Gastrocnemius medialis (tissue), 4 donors: ENCODE data around the gene TMEM176B.

ENCODE experiments used
- CTCF ChIP-seq, 5 experiments: fragments of 450-650 bp in 3 of 5; fragments of 200-600 bp in 2 of 5; sonication (generic) in 2 of 5; IDR thresholded peaks in 4 of 5; conservative IDR thresholded peaks in 1 of 5; 1 replicate in 4 of 5; 2 replicates in 1 of 5; pipeline ENCODE4 v1.5.1; 2016 to 2019; ENCODE audit warnings: antibody characterized with exemption in 5 of 5, mild to moderate bottlenecking in 3 of 5, moderate library complexity in 3 of 5
- POLR2A ChIP-seq, 2 donors: fragments of 450-650 bp; IDR thresholded peaks; one replicate each; pipeline ENCODE4 v1.6.1; 2017; ENCODE audit warnings: antibody characterized with exemption in 2 of 2, mild to moderate bottlenecking in 2 of 2, moderate library complexity in 2 of 2

- TF ChIP-seq CTCF (IDR thresholded peaks at IDR 0.05 in 4 of 5, conservative IDR thresholded peaks at IDR 0.05 in 1 of 5) (no peak), POLR2A (IDR thresholded peaks at IDR 0.05) (no peak)
Measured at GRCh38 chr7:150801946-150802771, 2.0 kb upstream of the TMEM176B start.
